ENCODE results near the gene TNFSF10. TPM values are rescaled to one million over a fixed set of nuclear protein-coding genes. Genes with fewer than 3 reads are reported as not detected.

The TNFSF10 gene
- total RNA-seq, 2 experiments from 2014 or later: 9.2 to 9.5 TPM

DNA sequence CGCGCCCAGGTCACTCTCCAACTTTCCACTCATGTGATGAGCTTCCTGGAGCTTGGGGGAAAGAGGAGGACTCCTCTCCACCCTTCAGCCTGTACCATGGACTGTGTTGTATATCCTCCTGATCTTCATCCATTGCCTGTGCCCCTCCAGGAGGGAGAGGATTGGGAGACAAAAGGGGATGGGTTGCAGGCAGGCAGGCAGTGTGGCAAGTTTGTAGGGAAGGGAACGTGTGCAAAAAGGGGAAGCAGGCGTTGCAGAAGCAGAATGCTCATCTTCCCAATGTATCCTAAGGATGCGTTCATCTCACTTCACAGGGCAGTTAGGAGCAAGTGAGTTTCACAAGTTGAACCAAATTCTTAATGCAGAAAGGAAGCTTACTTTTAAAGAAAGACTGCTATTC lies 46.9 kb downstream of the TNFSF10 start:
- intact Hi-C loops (cut with DNase I, micrococcal nuclease): loop anchor here (5.0 to 10.0 kb wide), 2 partner anchors 144 to 1512 kb away; no protein-coding TSS in a partner anchor
- DNase-seq (peak in 2 of 14 experiments; percentile 9 to 12), ATAC-seq (ENCODE audit: poor library complexity) (no peak)
- ChIA-PET POLR2A (no interaction called here), CTCF (interaction anchor here (1.4 to 2.9 kb wide), 3 partner anchors 15 to 119 kb away, joined by 4 to 12 read pairs (median 9); no protein-coding TSS in a partner anchor)
- peaks cover 0 to 4% of the 10 kb centered on the region in 2 experiments for H3K27me3 ChIP-seq (ENCODE audit: control insufficient read depth in 1 of 2, insufficient read depth in 2 of 2, low read length in 2 of 2)
- H3K36me3 ChIP-seq (ENCODE audit: insufficient read depth, low read length): no peaks in the 10 kb centered on the region
- H3K9me3 Mint-ChIP-seq: peaks cover 2% of the 10 kb centered on the region
- no peaks in the 10 kb centered on the region for H3K9me3 ChIP-seq (ENCODE audit: control insufficient read depth in 1 of 2, insufficient read depth in 1 of 2, low read length in 2 of 2)
- no peaks in the 10 kb centered on the region for H3K36me3 Mint-ChIP-seq (ENCODE audit: low read depth)
- H3K4me3 ChIP-seq (ENCODE audit: low read length): peak overlapping the region; percentile 50
- H3K4me3 Mint-ChIP-seq: peak overlapping the region; percentile 91
- TF ChIP-seq, protein P1, sequence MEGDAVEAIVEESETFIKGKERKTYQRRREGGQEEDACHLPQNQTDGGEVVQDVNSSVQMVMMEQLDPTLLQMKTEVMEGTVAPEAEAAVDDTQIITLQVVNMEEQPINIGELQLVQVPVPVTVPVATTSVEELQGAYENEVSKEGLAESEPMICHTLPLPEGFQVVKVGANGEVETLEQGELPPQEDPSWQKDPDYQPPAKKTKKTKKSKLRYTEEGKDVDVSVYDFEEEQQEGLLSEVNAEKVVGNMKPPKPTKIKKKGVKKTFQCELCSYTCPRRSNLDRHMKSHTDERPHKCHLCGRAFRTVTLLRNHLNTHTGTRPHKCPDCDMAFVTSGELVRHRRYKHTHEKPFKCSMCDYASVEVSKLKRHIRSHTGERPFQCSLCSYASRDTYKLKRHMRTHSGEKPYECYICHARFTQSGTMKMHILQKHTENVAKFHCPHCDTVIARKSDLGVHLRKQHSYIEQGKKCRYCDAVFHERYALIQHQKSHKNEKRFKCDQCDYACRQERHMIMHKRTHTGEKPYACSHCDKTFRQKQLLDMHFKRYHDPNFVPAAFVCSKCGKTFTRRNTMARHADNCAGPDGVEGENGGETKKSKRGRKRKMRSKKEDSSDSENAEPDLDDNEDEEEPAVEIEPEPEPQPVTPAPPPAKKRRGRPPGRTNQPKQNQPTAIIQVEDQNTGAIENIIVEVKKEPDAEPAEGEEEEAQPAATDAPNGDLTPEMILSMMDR (IDR thresholded peaks at IDR 0.05): no peak
- no peaks in the 10 kb centered on the region for H3K27me3 Mint-ChIP-seq
- no peaks in the 10 kb centered on the region for H3K4me1 ChIP-seq (ENCODE audit: insufficient read depth, low read length)
- H3K27ac ChIP-seq (ENCODE audit: low read depth in 1 of 2, low read length in 2 of 2): no peak overlapping the region
- H3K4me1 Mint-ChIP-seq (ENCODE audit: low read depth): peaks cover 16% of the 10 kb centered on the region
- peak overlapping the region; percentile 80 for H3K27ac Mint-ChIP-seq

DNA sequence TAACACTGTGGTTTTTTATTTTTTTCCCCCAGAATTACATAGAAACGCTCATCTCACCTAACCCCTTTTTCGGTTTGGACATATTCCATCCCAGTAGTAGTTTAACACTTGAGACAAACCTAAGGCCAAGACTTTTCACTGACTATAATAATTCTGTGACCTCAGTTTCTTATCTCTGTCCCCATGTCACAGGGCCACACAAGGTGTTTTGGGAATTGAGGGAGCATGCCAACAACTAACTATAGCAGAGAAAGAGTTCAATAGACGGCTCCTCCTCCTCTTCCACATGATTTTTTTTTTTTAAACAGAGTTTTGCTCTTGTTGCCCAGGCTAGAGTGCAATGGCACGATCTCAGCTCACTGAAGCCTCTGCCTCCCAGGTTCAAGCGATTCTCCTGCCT lies 47.5 kb downstream of the TNFSF10 start:
- Histone ChIP-seq H3K36me3 (ENCODE audit: insufficient read depth, low read length) (no peaks in the 10 kb centered on the region), H3K27me3 (ENCODE audit: control insufficient read depth in 1 of 2, insufficient read depth in 2 of 2, low read length in 2 of 2) (peaks cover 0 to 4% of the 10 kb centered on the region in 2 experiments), H3K9me3 (ENCODE audit: control insufficient read depth in 1 of 2, insufficient read depth in 1 of 2, low read length in 2 of 2) (no peaks in the 10 kb centered on the region), H3K4me1 (ENCODE audit: insufficient read depth, low read length) (no peaks in the 10 kb centered on the region), H3K27ac (ENCODE audit: low read depth in 1 of 2, low read length in 2 of 2) (no peak overlapping the region), H3K4me3 (ENCODE audit: low read length) (no peak overlapping the region)
- Mint-ChIP-seq H3K36me3 (ENCODE audit: low read depth) (no peaks in the 10 kb centered on the region), H3K9me3 (peaks cover 2% of the 10 kb centered on the region), H3K27me3 (peaks cover 4% of the 10 kb centered on the region), H3K4me1 (ENCODE audit: low read depth) (peaks cover 16% of the 10 kb centered on the region), H3K27ac (no peak overlapping the region), H3K4me3 (peak overlapping the region; percentile 11)
- ChIA-PET POLR2A (no interaction called here), CTCF (interaction anchor here (2.9 kb wide), 1 partner anchor 14 kb away, joined by 12 read pairs; no protein-coding TSS in a partner anchor)
- no peak for ATAC-seq (ENCODE audit: poor library complexity)
- no peak for DNase-seq
- intact Hi-C loops (cut with DNase I, micrococcal nuclease): loop anchor here (5.0 to 10.0 kb wide), 2 partner anchors 143 to 1511 kb away; no protein-coding TSS in a partner anchor
- TF ChIP-seq, protein P1 (IDR thresholded peaks at IDR 0.05): no peak

DNA sequence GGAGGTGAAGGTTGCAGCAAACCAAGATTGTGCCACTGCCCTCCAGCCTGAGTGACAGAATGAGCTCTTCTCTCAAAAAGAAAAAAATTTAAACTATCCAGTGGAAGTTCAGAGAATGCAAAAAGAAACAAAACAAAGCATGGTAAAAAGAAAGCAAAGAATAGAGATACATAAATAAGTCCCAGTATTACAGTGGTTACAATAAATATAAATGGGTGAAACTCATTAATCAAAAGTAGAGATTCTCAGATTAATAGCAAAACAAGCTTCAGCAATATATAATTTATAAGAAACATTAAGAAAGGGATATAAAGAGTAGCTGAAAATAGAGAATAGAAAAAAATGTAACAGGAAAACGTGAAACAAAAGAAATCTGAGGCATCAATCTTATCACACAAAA lies 51.3 kb downstream of the TNFSF10 start:
- ChIA-PET CTCF (no interaction called here), POLR2A (no interaction called here)
- H3K27me3 Mint-ChIP-seq: peaks cover 27% of the 10 kb centered on the region
- H3K27ac ChIP-seq (ENCODE audit: low read depth in 1 of 2, low read length in 2 of 2): no peak overlapping the region
- H3K9me3 ChIP-seq (ENCODE audit: control insufficient read depth in 1 of 2, insufficient read depth in 1 of 2, low read length in 2 of 2): no peaks in the 10 kb centered on the region
- ATAC-seq (ENCODE audit: poor library complexity) (no peak), DNase-seq (no peak)
- H3K4me1 Mint-ChIP-seq (ENCODE audit: low read depth): peaks cover 2% of the 10 kb centered on the region
- intact Hi-C loops (cut with DNase I, micrococcal nuclease): loop anchor here (10.0 kb wide), 1 partner anchor 1507 kb away; no protein-coding TSS in a partner anchor
- H3K36me3 Mint-ChIP-seq (ENCODE audit: low read depth): no peaks in the 10 kb centered on the region
- H3K4me3 ChIP-seq (ENCODE audit: low read length): no peak overlapping the region
- no peaks in the 10 kb centered on the region for H3K36me3 ChIP-seq (ENCODE audit: insufficient read depth, low read length)
- H3K27me3 ChIP-seq (ENCODE audit: control insufficient read depth in 1 of 2, insufficient read depth in 2 of 2, low read length in 2 of 2): peaks cover 2 to 8% of the 10 kb centered on the region in 2 experiments
- no peak overlapping the region for H3K4me3 Mint-ChIP-seq
- no peak overlapping the region for H3K27ac Mint-ChIP-seq
- peaks cover 2% of the 10 kb centered on the region for H3K9me3 Mint-ChIP-seq
- H3K4me1 ChIP-seq (ENCODE audit: insufficient read depth, low read length): no peaks in the 10 kb centered on the region
- TF ChIP-seq, protein P1 (IDR thresholded peaks at IDR 0.05): no peak
